GM12801 (cell line): ENCODE measurements around the gene LSR.

ENCODE experiments used
- TF ChIP-seq, protein P1 (sequence below): IDR thresholded peaks from one replicate; pipeline ENCODE4 v1.5.1; 2011; ENCODE audit warnings: control low read depth; ENCODE audit not compliant: insufficient read length; ENCODE audit errors: extremely low read depth

LSR gene

DNA sequence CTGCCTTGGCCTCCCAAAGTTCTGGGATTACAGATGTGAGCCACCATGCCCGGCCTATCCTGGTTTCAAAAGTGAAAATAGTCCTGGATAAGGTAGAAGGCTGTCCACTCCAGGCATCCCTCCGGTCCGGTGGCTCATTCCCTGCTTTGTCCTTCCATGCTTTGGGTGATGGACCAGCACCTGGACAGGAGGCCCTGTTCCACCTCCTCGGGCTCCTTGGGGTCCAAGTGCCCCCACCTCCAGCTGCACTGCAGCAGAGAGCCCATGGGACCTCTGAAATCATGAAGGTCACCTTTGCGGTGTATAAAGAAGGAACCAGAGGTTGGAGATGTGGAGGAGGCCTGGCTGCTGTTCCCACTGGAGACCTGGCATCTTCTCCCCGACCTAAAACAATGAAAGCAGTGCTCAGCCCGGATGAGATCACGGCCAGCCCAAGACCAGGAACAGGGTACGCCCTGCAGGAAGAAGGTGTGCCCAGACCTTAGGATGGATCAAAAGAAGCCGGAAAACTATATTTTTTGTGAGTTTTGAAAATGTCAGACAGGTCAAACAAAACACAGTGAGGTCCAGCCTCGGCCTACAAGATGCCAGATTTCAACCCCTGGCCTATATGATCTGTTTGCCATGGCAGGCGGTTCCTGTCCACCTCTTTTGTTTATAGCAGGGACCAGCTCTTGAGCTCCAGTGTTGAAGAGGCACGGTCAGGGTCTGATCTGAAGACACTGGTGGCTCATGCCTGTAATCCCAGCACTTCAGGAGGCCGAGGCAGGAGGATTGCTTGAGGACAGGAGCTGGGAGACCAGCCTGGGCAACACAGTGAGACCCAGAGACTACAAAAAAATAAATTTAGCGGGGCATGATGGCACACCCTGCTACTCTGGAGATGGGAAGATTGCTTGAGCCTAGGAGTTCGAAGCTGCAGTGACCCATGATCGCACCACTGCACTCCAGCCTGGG is 5.8 kb downstream of the LSR start:
- TF ChIP-seq, protein P1, sequence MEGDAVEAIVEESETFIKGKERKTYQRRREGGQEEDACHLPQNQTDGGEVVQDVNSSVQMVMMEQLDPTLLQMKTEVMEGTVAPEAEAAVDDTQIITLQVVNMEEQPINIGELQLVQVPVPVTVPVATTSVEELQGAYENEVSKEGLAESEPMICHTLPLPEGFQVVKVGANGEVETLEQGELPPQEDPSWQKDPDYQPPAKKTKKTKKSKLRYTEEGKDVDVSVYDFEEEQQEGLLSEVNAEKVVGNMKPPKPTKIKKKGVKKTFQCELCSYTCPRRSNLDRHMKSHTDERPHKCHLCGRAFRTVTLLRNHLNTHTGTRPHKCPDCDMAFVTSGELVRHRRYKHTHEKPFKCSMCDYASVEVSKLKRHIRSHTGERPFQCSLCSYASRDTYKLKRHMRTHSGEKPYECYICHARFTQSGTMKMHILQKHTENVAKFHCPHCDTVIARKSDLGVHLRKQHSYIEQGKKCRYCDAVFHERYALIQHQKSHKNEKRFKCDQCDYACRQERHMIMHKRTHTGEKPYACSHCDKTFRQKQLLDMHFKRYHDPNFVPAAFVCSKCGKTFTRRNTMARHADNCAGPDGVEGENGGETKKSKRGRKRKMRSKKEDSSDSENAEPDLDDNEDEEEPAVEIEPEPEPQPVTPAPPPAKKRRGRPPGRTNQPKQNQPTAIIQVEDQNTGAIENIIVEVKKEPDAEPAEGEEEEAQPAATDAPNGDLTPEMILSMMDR: no peak

DNA sequence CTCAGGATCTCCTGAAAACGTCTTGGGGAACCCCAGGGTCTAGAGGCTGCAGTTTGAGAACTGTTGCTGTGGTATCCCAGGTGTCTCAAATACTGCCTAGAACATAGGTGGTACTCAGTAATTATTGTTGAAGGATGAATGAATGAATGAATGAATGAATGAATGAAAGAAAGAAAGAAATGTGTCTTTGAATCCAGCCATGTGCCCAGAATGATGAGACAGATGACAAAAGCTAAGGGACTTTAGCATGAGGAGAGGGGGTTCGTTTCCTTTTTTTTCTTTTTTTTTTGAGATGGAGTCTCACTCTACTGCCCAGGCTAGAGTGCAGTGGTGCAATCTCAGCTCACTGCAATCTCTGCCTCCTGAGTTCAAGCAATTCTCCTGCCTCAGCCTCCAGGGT is 7.8 kb downstream of the LSR start:
- TF ChIP-seq, protein P1: no peak

DNA sequence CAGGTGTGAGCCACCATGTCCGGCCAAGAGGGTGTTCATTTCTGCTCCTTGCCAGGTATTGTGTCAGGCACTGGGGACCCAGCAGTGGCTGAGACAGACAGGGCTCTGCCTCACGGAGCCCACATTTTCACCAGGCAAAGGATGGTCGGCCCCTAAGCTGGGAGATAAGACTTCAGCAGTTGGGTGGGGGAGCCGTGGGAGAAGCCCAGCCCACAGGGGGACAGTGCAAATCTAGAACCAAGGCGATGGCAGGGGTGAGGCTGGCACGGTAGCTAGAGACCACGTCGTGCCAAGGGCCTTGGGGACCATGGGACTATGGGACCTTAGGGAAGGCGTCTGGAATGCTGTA is 8.3 kb downstream of the LSR start:
- TF ChIP-seq, protein P1: no peak

DNA sequence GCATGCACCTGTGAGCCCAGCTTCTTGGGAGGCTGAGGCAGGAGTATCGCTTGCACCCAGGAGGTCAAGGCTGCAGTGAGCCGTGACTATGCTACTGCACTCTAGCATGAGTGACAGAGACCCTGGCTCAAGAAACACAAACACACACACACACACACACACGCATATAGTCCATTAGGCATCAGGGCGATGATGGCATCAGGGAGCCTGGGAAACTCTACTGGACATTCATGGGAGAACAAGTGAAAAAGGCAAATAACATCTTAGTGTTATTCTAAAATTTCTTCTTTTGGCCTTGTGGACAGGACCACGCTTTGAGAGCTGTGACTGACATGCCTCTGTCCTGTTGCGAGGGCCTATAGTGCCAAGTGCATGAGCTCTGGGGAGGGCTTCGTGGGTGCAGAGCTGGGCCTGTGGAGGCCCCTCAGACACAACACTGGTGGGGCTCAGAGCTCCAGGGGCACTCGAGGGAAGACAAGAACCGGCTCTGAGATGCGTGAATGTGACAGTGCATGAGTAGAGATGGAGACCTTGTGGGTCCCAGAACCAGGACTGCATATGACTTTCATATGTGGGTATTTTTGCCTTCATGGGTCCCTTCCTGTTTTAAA is 12.0 kb downstream of the LSR start:
- TF ChIP-seq, protein P1: no peak

DNA sequence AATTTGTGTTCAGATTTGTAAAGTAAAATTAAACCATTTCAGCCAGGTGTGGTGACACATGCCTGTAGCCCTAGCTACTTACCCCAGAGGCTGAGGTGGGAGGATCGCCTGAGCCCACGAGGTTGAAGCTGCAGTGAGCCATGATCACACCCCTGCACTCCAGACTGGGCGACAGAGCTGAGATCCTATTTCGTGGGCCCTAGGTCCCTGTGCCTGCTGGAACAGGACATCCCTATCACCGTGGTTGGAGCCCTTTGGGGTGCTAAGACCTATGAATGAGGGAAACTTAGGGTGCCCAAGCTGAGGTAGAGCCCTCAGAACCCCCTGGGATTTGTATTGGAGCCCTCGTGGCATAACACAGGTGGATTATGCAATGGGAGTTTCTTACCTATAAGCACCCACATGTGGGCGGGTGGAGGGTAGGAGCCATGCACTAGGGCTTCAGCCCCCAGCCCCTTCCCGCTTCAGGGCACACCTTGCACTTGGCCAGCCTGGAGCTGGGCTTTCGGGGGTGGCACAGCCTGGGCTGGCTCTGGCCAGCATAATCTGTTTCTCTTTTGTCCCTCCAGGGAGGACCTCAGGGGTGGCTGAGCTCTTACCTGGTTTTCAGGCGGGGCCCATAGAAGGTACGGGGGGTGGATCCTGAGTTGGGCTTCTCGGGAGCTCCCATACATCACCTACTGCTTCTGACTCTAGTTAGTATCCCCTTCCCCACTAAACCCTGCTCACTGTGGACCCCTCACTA is 12.7 kb downstream of the LSR start:
- TF ChIP-seq, protein P1: no peak

GRCh38 chr19:35262101-35262761 is 13.4 kb downstream of the LSR start:
- TF ChIP-seq, protein P1: no peak
